Cardiac fibroblast (primary cell): Measurements from ENCODE around the gene TIPARP.
"Not testable (repeated sequence)": the region's sequence is repeated elsewhere in the genome, so short reads cannot be mapped to it uniquely, and the experiment has no call there.

Experiments
- DNase-seq, 2 donors: peaks; one replicate each; pipeline versions ENCODE4 v3.0.0 to v3.0.0-alpha.2; 2010; ENCODE audit warnings: low read depth in 2 of 2
- H3K4me3 ChIP-seq, 2 donors: replicated peaks in 1 of 2; 1 replicate in 1 of 2; 2 replicates in 1 of 2; pipeline ENCODE4 v1.5.1; 2011; ENCODE audit warnings: low read depth in 2 of 2, low read length in 2 of 2, mild to moderate bottlenecking in 2 of 2, moderate library complexity in 1 of 2
- TF ChIP-seq, protein P1 (sequence below): IDR thresholded peaks from one replicate; pipeline ENCODE4 v1.5.1; 2011; ENCODE audit warnings: low read depth, mild to moderate bottlenecking, low read length, inconsistent platforms

The TIPARP gene

DNA sequence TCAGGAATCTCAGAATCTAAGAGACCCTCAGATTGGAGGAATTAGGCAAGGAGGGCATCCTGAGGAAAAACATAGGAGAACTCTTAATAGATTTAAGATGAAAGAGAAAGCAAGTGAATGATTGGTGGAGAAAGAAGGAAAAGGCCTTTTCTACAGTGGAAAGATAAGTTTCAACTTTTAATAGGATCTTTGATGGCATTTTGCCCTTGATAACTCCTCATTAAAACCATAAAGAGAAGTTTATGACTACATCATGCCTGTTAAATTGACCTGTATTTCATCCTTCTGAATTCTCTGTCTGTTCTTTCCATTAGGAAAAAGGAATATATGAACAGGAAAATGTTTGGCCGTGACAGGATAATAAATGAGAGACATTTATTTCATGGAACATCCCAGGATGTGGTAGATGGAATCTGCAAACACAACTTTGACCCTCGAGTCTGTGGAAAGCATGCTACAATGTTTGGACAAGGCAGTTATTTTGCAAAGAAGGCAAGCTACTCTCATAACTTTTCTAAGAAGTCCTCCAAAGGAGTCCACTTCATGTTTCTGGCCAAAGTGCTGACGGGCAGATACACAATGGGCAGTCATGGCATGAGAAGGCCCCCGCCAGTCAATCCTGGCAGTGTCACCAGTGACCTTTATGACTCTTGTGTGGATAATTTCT is 30.1 kb downstream of the TIPARP start:
- TF ChIP-seq, protein P1, sequence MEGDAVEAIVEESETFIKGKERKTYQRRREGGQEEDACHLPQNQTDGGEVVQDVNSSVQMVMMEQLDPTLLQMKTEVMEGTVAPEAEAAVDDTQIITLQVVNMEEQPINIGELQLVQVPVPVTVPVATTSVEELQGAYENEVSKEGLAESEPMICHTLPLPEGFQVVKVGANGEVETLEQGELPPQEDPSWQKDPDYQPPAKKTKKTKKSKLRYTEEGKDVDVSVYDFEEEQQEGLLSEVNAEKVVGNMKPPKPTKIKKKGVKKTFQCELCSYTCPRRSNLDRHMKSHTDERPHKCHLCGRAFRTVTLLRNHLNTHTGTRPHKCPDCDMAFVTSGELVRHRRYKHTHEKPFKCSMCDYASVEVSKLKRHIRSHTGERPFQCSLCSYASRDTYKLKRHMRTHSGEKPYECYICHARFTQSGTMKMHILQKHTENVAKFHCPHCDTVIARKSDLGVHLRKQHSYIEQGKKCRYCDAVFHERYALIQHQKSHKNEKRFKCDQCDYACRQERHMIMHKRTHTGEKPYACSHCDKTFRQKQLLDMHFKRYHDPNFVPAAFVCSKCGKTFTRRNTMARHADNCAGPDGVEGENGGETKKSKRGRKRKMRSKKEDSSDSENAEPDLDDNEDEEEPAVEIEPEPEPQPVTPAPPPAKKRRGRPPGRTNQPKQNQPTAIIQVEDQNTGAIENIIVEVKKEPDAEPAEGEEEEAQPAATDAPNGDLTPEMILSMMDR: no peak
- DNase-seq: no peak
- no peak overlapping the region for H3K4me3 ChIP-seq

GRCh38 chr3:156705761-156706616 is 31.6 kb downstream of the TIPARP start:
- TF ChIP-seq, protein P1: no peak
- no peak for DNase-seq
- no peak overlapping the region for H3K4me3 ChIP-seq

DNA sequence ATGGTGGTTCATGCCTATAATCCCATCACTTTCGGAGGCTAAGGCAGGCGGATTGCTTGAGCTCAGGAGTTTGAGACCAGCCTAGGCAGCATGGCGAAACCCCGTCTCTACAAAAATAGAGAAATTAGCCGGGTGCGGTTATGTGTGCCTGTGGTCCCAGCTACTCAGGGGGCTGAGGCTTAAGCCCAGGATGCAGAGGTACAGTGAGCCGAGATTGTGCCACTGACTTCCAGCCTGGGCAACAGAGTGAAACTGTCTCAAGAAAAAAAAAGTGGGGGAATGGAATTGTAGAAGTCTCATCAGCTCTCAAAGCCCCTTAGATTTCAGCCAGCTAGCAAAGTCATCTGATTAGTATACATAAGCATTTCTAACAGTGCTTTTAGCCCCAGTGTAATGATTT is 33.2 kb downstream of the TIPARP start:
- no peak overlapping the region for H3K4me3 ChIP-seq
- TF ChIP-seq, protein P1: no peak
- no peak for DNase-seq

DNA sequence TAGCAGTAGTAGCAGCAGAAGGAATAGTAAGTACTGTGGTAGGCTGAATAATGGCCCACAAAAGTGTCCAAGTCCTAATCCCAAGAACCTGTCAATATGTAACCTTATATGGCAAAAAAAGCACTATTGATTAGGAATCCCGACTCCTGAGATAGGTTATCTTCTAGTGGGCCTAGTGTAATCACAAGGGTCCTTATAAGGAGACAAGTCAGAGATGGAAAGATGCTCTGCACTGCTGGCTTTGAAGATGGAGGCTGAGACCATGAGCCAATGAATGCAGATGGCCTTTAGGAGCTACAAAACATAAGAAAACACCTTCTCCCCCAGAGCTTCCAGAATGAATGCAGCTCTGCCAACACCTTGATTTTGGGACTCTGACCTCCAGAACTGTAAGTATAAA is 36.0 kb downstream of the TIPARP start:
- TF ChIP-seq, protein P1: no peak
- no peak overlapping the region for H3K4me3 ChIP-seq

GRCh38 chr3:156711113-156711512 is 36.7 kb downstream of the TIPARP start:
- TF ChIP-seq, protein P1: no peak
- no peak for DNase-seq
- no peak overlapping the region for H3K4me3 ChIP-seq

More for the DNA sequence above, 36.0 kb downstream of the TIPARP start:
- no peak for DNase-seq

- not testable (repeated sequence) for H3K4me3 ChIP-seq
- peak in 1 of 2 donors; percentile 68 for DNase-seq
These were observed 37.6 kb downstream of the TIPARP start for GRCh38 chr3:156711944-156712343.

GRCh38 chr3:156716105-156716862 is 41.9 kb downstream of the TIPARP start:
- no peak overlapping the region for H3K4me3 ChIP-seq
- DNase-seq: no peak
- TF ChIP-seq, protein P1: no peak
